ENCODE data around the gene TOLLIP. TPM values are rescaled to one million over a fixed set of nuclear protein-coding genes. Genes with fewer than 3 reads are reported as not detected.
"Not testable (repeated sequence)": the region's sequence is repeated elsewhere in the genome, so short reads cannot be mapped to it uniquely, and the experiment has no call there.

TOLLIP gene
- total RNA-seq, 1 experiment from 2014 or later, result 53.4 TPM

DNA sequence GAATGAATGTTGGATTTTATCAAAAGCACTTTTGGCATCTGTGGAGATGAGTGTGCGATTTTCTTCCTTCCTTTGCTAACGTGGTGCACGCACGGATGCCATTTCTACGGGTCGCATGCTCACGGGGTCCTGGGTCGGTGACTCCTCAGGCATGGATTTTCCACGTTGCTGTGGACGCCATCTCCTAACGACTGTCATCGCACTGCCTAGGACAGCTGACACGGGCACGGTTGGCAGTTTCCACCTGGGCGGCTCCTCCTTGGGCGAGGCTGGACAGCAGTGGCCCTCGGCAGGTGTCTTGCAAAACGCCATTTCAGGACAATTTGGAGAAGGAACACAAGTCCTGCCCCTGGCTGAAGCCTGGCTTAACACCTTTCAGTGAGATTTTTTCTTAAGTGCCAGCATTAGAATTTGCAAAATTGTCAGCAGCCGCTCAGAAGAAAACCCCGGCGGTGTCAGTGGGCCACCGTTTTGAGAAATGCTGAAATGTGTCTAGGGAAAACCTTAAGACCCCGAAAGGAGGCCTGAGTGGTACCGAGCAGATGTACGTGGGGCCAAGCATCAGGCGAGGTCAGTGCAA is 34.7 kb upstream of the TOLLIP start:
- intact Hi-C loops (cut with micrococcal nuclease; ENCODE audit: unreplicated experiment), result no loop called here
- CTCF ChIA-PET, result no interaction called here
- Mint-ChIP-seq H3K27ac (ENCODE audit: unreplicated experiment) (no peak overlapping the region), H3K9me3 (ENCODE audit: low read depth, unreplicated experiment) (no peaks in the 10 kb centered on the region), H3K27me3 (ENCODE audit: unreplicated experiment) (peaks cover 41% of the 10 kb centered on the region), H3K4me3 (ENCODE audit: low read depth, unreplicated experiment) (no peak overlapping the region), H3K36me3 (ENCODE audit: insufficient read depth, unreplicated experiment) (no peaks in the 10 kb centered on the region), H3K4me1 (ENCODE audit: low read depth, unreplicated experiment) (no peaks in the 10 kb centered on the region)
- BruUV-seq (replicated peaks), result no TSS peak
- DNase-seq, result no peak
- TF ChIP-seq, protein P1, sequence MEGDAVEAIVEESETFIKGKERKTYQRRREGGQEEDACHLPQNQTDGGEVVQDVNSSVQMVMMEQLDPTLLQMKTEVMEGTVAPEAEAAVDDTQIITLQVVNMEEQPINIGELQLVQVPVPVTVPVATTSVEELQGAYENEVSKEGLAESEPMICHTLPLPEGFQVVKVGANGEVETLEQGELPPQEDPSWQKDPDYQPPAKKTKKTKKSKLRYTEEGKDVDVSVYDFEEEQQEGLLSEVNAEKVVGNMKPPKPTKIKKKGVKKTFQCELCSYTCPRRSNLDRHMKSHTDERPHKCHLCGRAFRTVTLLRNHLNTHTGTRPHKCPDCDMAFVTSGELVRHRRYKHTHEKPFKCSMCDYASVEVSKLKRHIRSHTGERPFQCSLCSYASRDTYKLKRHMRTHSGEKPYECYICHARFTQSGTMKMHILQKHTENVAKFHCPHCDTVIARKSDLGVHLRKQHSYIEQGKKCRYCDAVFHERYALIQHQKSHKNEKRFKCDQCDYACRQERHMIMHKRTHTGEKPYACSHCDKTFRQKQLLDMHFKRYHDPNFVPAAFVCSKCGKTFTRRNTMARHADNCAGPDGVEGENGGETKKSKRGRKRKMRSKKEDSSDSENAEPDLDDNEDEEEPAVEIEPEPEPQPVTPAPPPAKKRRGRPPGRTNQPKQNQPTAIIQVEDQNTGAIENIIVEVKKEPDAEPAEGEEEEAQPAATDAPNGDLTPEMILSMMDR (IDR thresholded peaks at IDR 0.05; ENCODE audit: unreplicated experiment), result no peak

DNA sequence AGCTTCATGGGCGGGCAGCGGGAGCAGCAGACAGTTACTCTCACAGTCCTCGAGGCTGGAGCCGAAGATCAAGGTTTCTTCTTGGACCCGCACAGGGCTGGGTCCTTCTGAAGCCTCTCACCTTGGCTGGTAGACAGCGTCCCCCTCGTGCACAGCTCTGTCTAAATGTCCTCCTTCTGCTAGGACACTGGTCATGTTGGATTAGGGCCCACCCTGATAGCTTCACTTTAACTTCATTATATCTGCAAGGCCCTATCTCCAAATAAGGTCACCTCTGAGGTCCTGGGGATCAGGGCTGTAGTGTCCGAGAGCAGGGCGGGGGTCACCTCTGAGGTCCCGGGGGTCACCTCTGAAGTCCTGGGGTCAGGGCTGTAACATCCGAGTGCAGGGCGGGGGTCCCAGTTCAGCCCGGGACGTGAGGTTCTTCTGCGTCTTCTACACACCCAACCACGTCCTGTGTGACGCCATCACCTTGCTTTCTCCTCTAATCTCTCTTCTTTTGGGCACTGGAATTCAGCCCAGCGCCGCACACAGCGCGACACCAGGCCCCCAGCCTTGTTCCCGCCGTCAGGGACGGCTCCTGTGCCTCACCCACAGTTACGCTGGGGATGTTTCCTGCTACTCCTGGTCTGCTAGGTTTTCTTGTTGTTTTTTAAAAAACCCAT is 34.1 kb upstream of the TOLLIP start:
- no TSS peak for BruUV-seq (replicated peaks)
- Mint-ChIP-seq H3K4me3 (ENCODE audit: low read depth, unreplicated experiment) (no peak overlapping the region), H3K36me3 (ENCODE audit: insufficient read depth, unreplicated experiment) (no peaks in the 10 kb centered on the region), H3K27ac (ENCODE audit: unreplicated experiment) (no peak overlapping the region), H3K4me1 (ENCODE audit: low read depth, unreplicated experiment) (no peaks in the 10 kb centered on the region), H3K27me3 (ENCODE audit: unreplicated experiment) (peaks cover 35% of the 10 kb centered on the region), H3K9me3 (ENCODE audit: low read depth, unreplicated experiment) (no peaks in the 10 kb centered on the region)
- no peak for DNase-seq
- TF ChIP-seq, protein P1 (IDR thresholded peaks at IDR 0.05; ENCODE audit: unreplicated experiment), result no peak
- CTCF ChIA-PET, result no interaction called here
- intact Hi-C loops (cut with micrococcal nuclease; ENCODE audit: unreplicated experiment), result no loop called here

DNA sequence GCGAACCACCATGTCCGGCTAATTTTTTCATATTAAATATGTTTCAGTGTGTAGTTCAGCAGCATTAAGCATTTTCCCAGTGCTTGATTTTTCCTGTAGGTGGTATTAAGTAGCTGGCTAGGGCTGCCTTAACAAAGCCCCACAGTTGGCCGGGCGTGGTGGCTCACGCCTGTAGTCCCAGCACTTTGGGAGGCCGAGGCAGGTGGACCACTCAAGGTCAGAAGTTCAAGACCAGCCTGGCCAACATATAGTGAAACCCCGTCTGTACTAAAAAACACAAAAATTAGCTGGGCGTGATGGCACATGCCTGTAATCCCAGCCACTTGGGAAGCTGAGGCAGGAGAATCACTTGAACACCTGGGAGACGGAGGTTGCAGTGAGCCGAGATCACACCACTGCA is 33.5 kb upstream of the TOLLIP start:
- no TSS peak for BruUV-seq (replicated peaks)
- Mint-ChIP-seq H3K4me3 (ENCODE audit: low read depth, unreplicated experiment) (no peak overlapping the region), H3K27ac (ENCODE audit: unreplicated experiment) (no peak overlapping the region), H3K4me1 (ENCODE audit: low read depth, unreplicated experiment) (no peaks in the 10 kb centered on the region), H3K36me3 (ENCODE audit: insufficient read depth, unreplicated experiment) (peaks cover 2% of the 10 kb centered on the region), H3K9me3 (ENCODE audit: low read depth, unreplicated experiment) (peaks cover under 1% of the 10 kb centered on the region), H3K27me3 (ENCODE audit: unreplicated experiment) (peaks cover 29% of the 10 kb centered on the region)
- TF ChIP-seq, protein P1 (IDR thresholded peaks at IDR 0.05; ENCODE audit: unreplicated experiment), result no peak
- CTCF ChIA-PET, result no interaction called here
- no peak for DNase-seq
- intact Hi-C loops (cut with micrococcal nuclease; ENCODE audit: unreplicated experiment), result no loop called here

DNA sequence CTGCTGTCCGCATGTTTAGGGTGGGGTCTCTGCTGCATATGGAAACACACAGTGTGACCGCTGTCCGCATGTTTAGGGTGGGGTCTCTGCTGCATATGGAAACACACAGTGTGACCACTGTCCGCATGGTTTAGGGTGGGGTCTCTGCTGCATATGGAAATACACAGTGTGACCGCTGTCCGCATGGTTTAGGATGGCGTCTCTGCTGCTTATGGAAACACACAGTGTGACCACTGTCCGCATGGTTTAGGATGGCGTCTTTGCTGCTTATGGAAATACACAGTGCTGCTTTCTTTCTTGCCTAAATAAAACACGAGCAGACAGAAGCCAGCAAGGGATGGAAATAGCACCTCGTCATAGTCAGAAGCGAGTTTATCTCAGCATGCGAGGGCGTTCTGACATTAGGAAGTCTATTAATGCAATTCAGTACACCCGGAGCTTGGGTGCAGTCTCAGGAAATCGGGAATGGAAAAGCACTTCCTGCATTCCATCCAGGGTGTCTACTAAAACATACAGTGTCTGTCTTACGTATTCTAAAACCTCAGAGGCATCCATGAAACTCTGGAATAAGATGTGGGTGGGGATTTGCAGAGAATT is 32.6 kb upstream of the TOLLIP start:
- Mint-ChIP-seq H3K4me3 (ENCODE audit: low read depth, unreplicated experiment) (no peak overlapping the region), H3K9me3 (ENCODE audit: low read depth, unreplicated experiment) (peaks cover 4% of the 10 kb centered on the region), H3K27ac (ENCODE audit: unreplicated experiment) (no peak overlapping the region), H3K36me3 (ENCODE audit: insufficient read depth, unreplicated experiment) (peaks cover 7% of the 10 kb centered on the region), H3K4me1 (ENCODE audit: low read depth, unreplicated experiment) (no peaks in the 10 kb centered on the region), H3K27me3 (ENCODE audit: unreplicated experiment) (peaks cover 28% of the 10 kb centered on the region)
- no TSS peak for BruUV-seq (replicated peaks)
- TF ChIP-seq, protein P1 (IDR thresholded peaks at IDR 0.05; ENCODE audit: unreplicated experiment), result no peak
- intact Hi-C loops (cut with micrococcal nuclease; ENCODE audit: unreplicated experiment), result no loop called here
- DNase-seq, result no peak
- CTCF ChIA-PET, result no interaction called here

DNA sequence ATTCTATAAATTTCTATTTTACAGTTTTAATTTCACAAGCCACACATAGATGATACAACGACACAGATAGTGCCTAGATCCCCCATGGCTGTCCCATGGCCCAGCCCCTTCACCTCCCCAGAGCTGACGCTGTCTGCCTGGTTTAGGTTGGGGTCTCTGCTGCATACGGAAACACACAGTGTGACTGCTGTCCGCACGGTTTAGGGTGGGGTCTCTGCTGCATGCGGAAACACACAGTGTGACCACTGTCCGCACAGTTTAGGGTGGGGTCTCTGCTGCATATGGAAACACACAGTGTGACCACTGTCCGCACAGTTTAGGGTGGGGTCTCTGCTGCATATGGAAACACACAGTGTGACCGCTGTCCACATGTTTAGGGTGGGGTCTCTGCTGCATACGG is 31.8 kb upstream of the TOLLIP start:
- DNase-seq; H3K4me1 Mint-ChIP-seq (ENCODE audit: low read depth, unreplicated experiment); BruUV-seq (replicated peaks); CTCF ChIA-PET; H3K27ac Mint-ChIP-seq (ENCODE audit: unreplicated experiment); H3K9me3 Mint-ChIP-seq (ENCODE audit: low read depth, unreplicated experiment); H3K4me3 Mint-ChIP-seq (ENCODE audit: low read depth, unreplicated experiment); H3K36me3 Mint-ChIP-seq (ENCODE audit: insufficient read depth, unreplicated experiment); intact Hi-C loops (cut with micrococcal nuclease; ENCODE audit: unreplicated experiment): not testable (repeated sequence)
- H3K27me3 Mint-ChIP-seq (ENCODE audit: unreplicated experiment), result peaks cover 26% of the 10 kb centered on the region
